Bronchial epithelial cell (primary cell): ENCODE results near the gene TSPEAR. TPM values are rescaled to one million over a fixed set of nuclear protein-coding genes. Genes with fewer than 3 reads are reported as not detected.

Source experiments
- DNase-seq: peaks from one replicate; pipeline ENCODE4 v3.0.0-alpha.2; 2010; ENCODE audit warnings: low read depth
- FAIRE-seq: peaks from 2 replicates; lab custom pipeline; 2011; peaks lifted over from hg19 to GRCh38; lab: Jason Lieb, UNC
- H3K27me3 ChIP-seq: 2 replicates; pipeline ENCODE4 v1.5.1; 2011; ENCODE audit warnings: low read length; ENCODE audit not compliant: control insufficient read depth, insufficient read depth
- H3K36me3 ChIP-seq: 2 replicates; pipeline ENCODE4 v1.5.1; 2011; ENCODE audit warnings: low read length; ENCODE audit not compliant: control insufficient read depth, insufficient read depth
- H3K4me3 ChIP-seq: 2 replicates; pipeline ENCODE4 v1.5.1; 2011; ENCODE audit warnings: mild to moderate bottlenecking, low read depth, low read length, control low read depth
- CTCF ChIP-seq: IDR thresholded peaks from 2 replicates; pipeline ENCODE4 v1.5.1; 2011; ENCODE audit warnings: mild to moderate bottlenecking, moderate library complexity, low read length, control low read depth, inconsistent platforms; ENCODE audit not compliant: insufficient read depth, severe bottlenecking
- total RNA-seq: library from RNA; depleted of rRNA; stranded (reverse); fragments of >200 nt; gene quantifications from 2 replicates; pipeline ENCODE4 v1.2.1, GENCODE V29; 2014

Gene TSPEAR
- total RNA-seq, 1 donor from 2014 or later, result not detected

- DNase-seq (no peak), FAIRE-seq (no peak)
- Histone ChIP-seq H3K27me3 (no peaks in the 10 kb centered on the region), H3K4me3 (no peak overlapping the region), H3K36me3 (no peaks in the 10 kb centered on the region)
- TF ChIP-seq CTCF, result no peak
Measured at GRCh38 chr21:44735821-44736220, 24.4 kb upstream of the TSPEAR start.

GRCh38 chr21:44734841-44735240 lies 23.5 kb upstream of the TSPEAR start:
- Histone ChIP-seq H3K4me3 (no peak overlapping the region), H3K36me3 (no peaks in the 10 kb centered on the region), H3K27me3 (no peaks in the 10 kb centered on the region)
- FAIRE-seq (no peak), DNase-seq (no peak)
- no peak for TF ChIP-seq CTCF

DNA sequence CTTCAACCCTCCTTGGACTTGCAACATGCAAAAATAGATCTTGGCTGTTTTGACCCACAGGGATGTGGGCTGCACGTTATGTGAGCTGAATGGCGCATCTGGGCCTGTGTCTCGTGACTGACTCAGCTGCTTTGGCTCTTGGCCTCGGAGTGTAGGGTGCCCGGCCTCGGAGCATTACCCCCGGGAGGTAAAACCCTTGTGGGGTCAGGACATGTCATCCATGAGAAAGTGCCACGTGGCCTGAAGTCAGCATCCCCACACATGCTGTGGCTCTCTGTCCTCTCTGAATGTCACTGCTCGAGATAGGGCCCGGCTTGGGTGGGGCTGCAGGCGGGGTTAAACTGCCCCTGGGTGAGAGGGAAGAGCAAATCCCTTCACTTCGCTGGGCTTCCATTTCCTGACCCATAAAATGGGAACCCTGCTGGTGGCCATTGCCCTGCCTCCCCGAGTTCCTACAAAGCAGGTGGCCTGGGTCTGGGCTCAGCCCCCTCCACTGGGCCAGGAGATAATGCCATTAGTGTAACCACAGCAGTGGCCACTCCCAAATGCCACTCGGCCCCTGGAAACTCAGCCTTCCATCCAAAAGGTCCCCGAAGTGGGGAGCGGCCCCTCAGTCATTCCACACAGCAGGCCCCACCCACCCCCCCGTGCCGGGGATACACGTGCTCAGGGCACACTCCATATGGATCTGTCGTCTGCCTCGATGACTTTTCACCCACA lies 22.8 kb upstream of the TSPEAR start:
- Histone ChIP-seq H3K4me3 (no peak overlapping the region), H3K27me3 (no peaks in the 10 kb centered on the region), H3K36me3 (no peaks in the 10 kb centered on the region)
- no peak for TF ChIP-seq CTCF
- FAIRE-seq, result no peak
- DNase-seq, result no peak

DNA sequence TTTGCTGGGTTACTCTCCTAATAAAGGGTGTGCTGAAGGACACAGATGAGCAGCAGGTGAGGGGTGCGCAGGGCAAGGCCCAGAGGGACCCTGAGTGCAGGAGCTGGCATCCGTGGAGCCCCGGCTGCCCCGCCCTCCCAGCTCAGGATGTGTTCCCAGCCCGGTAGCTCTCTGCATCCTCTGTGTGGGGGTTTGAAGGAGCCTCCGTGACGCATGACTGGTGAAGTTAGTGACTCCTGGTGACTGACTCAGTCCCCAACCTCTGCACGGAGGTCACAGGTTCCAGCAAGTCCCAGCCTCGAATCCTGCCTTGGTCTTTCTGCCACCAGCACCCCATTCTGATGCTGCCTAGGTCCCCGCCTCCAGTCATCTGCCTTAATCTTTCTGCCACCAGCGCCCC lies 21.6 kb upstream of the TSPEAR start:
- no peak for TF ChIP-seq CTCF
- Histone ChIP-seq H3K27me3 (no peaks in the 10 kb centered on the region), H3K4me3 (no peak overlapping the region), H3K36me3 (no peaks in the 10 kb centered on the region)
- no peak for DNase-seq
- no peak for FAIRE-seq

- DNase-seq (no peak), FAIRE-seq (no peak)
- no peak overlapping the region for H3K4me3 ChIP-seq
- no peaks in the 10 kb centered on the region for H3K36me3 ChIP-seq
- H3K27me3 ChIP-seq, result no peaks in the 10 kb centered on the region
- TF ChIP-seq CTCF, result no peak
Measured at GRCh38 chr21:44732263-44732662, 20.9 kb upstream of the TSPEAR start.

GRCh38 chr21:44730951-44731579 lies 19.7 kb upstream of the TSPEAR start:
- Histone ChIP-seq H3K4me3 (no peak overlapping the region), H3K27me3 (no peaks in the 10 kb centered on the region), H3K36me3 (no peaks in the 10 kb centered on the region)
- no peak for TF ChIP-seq CTCF
- no peak for DNase-seq
- no peak for FAIRE-seq
